Activated CD8-positive, alpha-beta memory T cell treated with anti-CD3 and anti-CD28 coated beads, Interleukin-2, amount 10 ng/mL, durations not matched to agents 7 days and 5 days (primary cell): Measurements from ENCODE around the gene OTOG. TPM values are rescaled to one million over a fixed set of nuclear protein-coding genes. Genes with fewer than 3 reads are reported as not detected.

Experiments used
- ATAC-seq: fragments of 150-1000 bp; cut with Tn5 transposase; one replicate; pipeline ENCODE4 v1.10.0; 2021; ENCODE audit warnings: moderate library complexity
- CTCF ChIA-PET: fragments of 350-600 bp; sonication (Branson Sonifier 250); formaldehyde crosslinking; loops from one replicate; lab custom pipeline; 2021; ENCODE audit warnings: antibody characterized with exemption; lab: Charles Lee
- DNase-seq: peaks from one replicate; pipeline ENCODE4 v3.0.0-alpha.2; 2020
- H3K27ac Mint-ChIP-seq: one replicate; pipeline ENCODE4 v1.8.0; 2021; ENCODE audit warnings: mild to moderate bottlenecking, mixed read lengths
- H3K27me3 Mint-ChIP-seq: one replicate; pipeline ENCODE4 v1.8.0; 2021; ENCODE audit warnings: mixed read lengths
- H3K36me3 Mint-ChIP-seq: one replicate; pipeline ENCODE4 v1.8.0; 2021; ENCODE audit warnings: mild to moderate bottlenecking, mixed read lengths
- H3K4me1 Mint-ChIP-seq: one replicate; pipeline ENCODE4 v1.8.0; 2021; ENCODE audit warnings: mixed read lengths
- H3K4me3 Mint-ChIP-seq: one replicate; pipeline ENCODE4 v1.8.0; 2021; ENCODE audit warnings: mild to moderate bottlenecking, moderate library complexity, mixed read lengths
- H3K9me3 Mint-ChIP-seq: one replicate; pipeline ENCODE4 v1.8.0; 2022; ENCODE audit warnings: low read depth, mixed read lengths
- total RNA-seq, 2 experiments: library from RNA; stranded (reverse); gene quantifications; one replicate each; pipeline ENCODE4 v1.2.3, GENCODE V29; 2021

OTOG gene
- total RNA-seq, 2 experiments from 2014 or later, result not detected

- DNase-seq (peak; percentile 15), ATAC-seq (no peak)
- Mint-ChIP-seq H3K4me1 (no peaks in the 10 kb centered on the region), H3K36me3 (no peaks in the 10 kb centered on the region), H3K27me3 (peaks cover 8% of the 10 kb centered on the region), H3K27ac (no peak overlapping the region), H3K9me3 (no peaks in the 10 kb centered on the region), H3K4me3 (no peak overlapping the region)
- CTCF ChIA-PET, result no interaction called here
Observed at GRCh38 chr11:17595526-17596309, 48.7 kb downstream of the OTOG start.

- Mint-ChIP-seq H3K27ac (no peak overlapping the region), H3K4me3 (no peak overlapping the region), H3K27me3 (peaks cover 8% of the 10 kb centered on the region), H3K9me3 (no peaks in the 10 kb centered on the region), H3K36me3 (no peaks in the 10 kb centered on the region), H3K4me1 (peaks cover 3% of the 10 kb centered on the region)
- CTCF ChIA-PET, result no interaction called here
- DNase-seq (peak; percentile 36), ATAC-seq (no peak)
Observed at GRCh38 chr11:17596310-17596669, 49.2 kb downstream of the OTOG start.

GRCh38 chr11:17596711-17597110 lies 49.7 kb downstream of the OTOG start:
- H3K36me3 Mint-ChIP-seq, result no peaks in the 10 kb centered on the region
- H3K27me3 Mint-ChIP-seq, result peaks cover 7% of the 10 kb centered on the region
- DNase-seq (peak; percentile 31), ATAC-seq (no peak)
- H3K27ac Mint-ChIP-seq, result no peak overlapping the region
- no peak overlapping the region for H3K4me3 Mint-ChIP-seq
- H3K9me3 Mint-ChIP-seq, result no peaks in the 10 kb centered on the region
- H3K4me1 Mint-ChIP-seq, result peaks cover 3% of the 10 kb centered on the region
- CTCF ChIA-PET, result no interaction called here

GRCh38 chr11:17597770-17598169 lies 50.7 kb downstream of the OTOG start:
- CTCF ChIA-PET, result interaction anchor here (1.2 kb wide), 1 partner anchor 268 kb away, joined by 3 read pairs; no protein-coding TSS in a partner anchor
- DNase-seq (peak; percentile 28), ATAC-seq (no peak)
- Mint-ChIP-seq H3K36me3 (no peaks in the 10 kb centered on the region), H3K27ac (no peak overlapping the region), H3K27me3 (peaks cover 4% of the 10 kb centered on the region), H3K4me3 (no peak overlapping the region), H3K9me3 (no peaks in the 10 kb centered on the region), H3K4me1 (peaks cover 3% of the 10 kb centered on the region)

- CTCF ChIA-PET, result interaction anchor here (0.9 to 1.8 kb wide), 9 partner anchors 8 to 507 kb away, joined by 3 to 15 read pairs (median 3); partner anchors contain the start of genes OTOG and SAAL1
- peak; percentile 86 for ATAC-seq
- Mint-ChIP-seq H3K27me3 (peaks cover 4% of the 10 kb centered on the region), H3K27ac (no peak overlapping the region), H3K4me3 (no peak overlapping the region), H3K9me3 (no peaks in the 10 kb centered on the region), H3K36me3 (no peaks in the 10 kb centered on the region), H3K4me1 (peaks cover 3% of the 10 kb centered on the region)
- peak; percentile 79 for DNase-seq
Observed at GRCh38 chr11:17598700-17599459, 51.8 kb downstream of the OTOG start.

GRCh38 chr11:17599460-17599925 lies 52.4 kb downstream of the OTOG start:
- peaks cover 3% of the 10 kb centered on the region for H3K4me1 Mint-ChIP-seq
- H3K36me3 Mint-ChIP-seq, result no peaks in the 10 kb centered on the region
- H3K4me3 Mint-ChIP-seq, result no peak overlapping the region
- CTCF ChIA-PET, result interaction anchor here (0.9 to 1.8 kb wide), 6 partner anchors 9 to 379 kb away, joined by 3 to 15 read pairs (median 4); partner anchors contain the start of gene OTOG
- H3K27me3 Mint-ChIP-seq, result peaks cover 4% of the 10 kb centered on the region
- H3K27ac Mint-ChIP-seq, result no peak overlapping the region
- DNase-seq, result peak; percentile 15
- no peaks in the 10 kb centered on the region for H3K9me3 Mint-ChIP-seq
- ATAC-seq, result no peak

GRCh38 chr11:17600316-17601255 lies 53.5 kb downstream of the OTOG start:
- peaks cover 4% of the 10 kb centered on the region for H3K27me3 Mint-ChIP-seq
- ATAC-seq (no peak), DNase-seq (peak; percentile 31)
- H3K4me3 Mint-ChIP-seq, result no peak overlapping the region
- peaks cover 3% of the 10 kb centered on the region for H3K4me1 Mint-ChIP-seq
- CTCF ChIA-PET, result interaction anchor here (1.5 kb wide), 1 partner anchor 130 kb away, joined by 4 read pairs; no protein-coding TSS in a partner anchor
- no peak overlapping the region for H3K27ac Mint-ChIP-seq
- no peaks in the 10 kb centered on the region for H3K9me3 Mint-ChIP-seq
- no peaks in the 10 kb centered on the region for H3K36me3 Mint-ChIP-seq

GRCh38 chr11:17601256-17601671 lies 54.2 kb downstream of the OTOG start:
- peaks cover 4% of the 10 kb centered on the region for H3K27me3 Mint-ChIP-seq
- DNase-seq, result no peak
- no peak overlapping the region for H3K4me3 Mint-ChIP-seq
- H3K27ac Mint-ChIP-seq, result no peak overlapping the region
- ATAC-seq, result no peak
- H3K9me3 Mint-ChIP-seq, result no peaks in the 10 kb centered on the region
- no peaks in the 10 kb centered on the region for H3K36me3 Mint-ChIP-seq
- peaks cover 3% of the 10 kb centered on the region for H3K4me1 Mint-ChIP-seq
- CTCF ChIA-PET, result interaction anchor here (0.6 to 1.5 kb wide), 2 partner anchors 130 to 166 kb away, joined by 3 to 4 read pairs; no protein-coding TSS in a partner anchor

- ATAC-seq, result no peak
- Mint-ChIP-seq H3K9me3 (no peaks in the 10 kb centered on the region), H3K4me3 (no peak overlapping the region), H3K27me3 (peaks cover 4% of the 10 kb centered on the region), H3K4me1 (peaks cover 3% of the 10 kb centered on the region), H3K36me3 (no peaks in the 10 kb centered on the region), H3K27ac (no peak overlapping the region)
- CTCF ChIA-PET, result interaction anchor here (0.6 to 1.5 kb wide), 2 partner anchors 129 to 166 kb away, joined by 3 to 4 read pairs; no protein-coding TSS in a partner anchor
- peak; percentile 31 for DNase-seq
Observed at GRCh38 chr11:17601676-17602075, 54.6 kb downstream of the OTOG start.

GRCh38 chr11:17602105-17603001 lies 55.3 kb downstream of the OTOG start:
- Mint-ChIP-seq H3K27me3 (peaks cover 4% of the 10 kb centered on the region), H3K9me3 (no peaks in the 10 kb centered on the region), H3K36me3 (no peaks in the 10 kb centered on the region), H3K4me3 (no peak overlapping the region), H3K27ac (no peak overlapping the region), H3K4me1 (peaks cover 3% of the 10 kb centered on the region)
- DNase-seq (no peak), ATAC-seq (no peak)
- CTCF ChIA-PET, result interaction anchor here (1.5 kb wide), 1 partner anchor 129 kb away, joined by 4 read pairs; no protein-coding TSS in a partner anchor

GRCh38 chr11:17603056-17603825 lies 56.2 kb downstream of the OTOG start:
- Mint-ChIP-seq H3K4me1 (peaks cover 3% of the 10 kb centered on the region), H3K36me3 (no peaks in the 10 kb centered on the region), H3K9me3 (no peaks in the 10 kb centered on the region), H3K4me3 (no peak overlapping the region), H3K27ac (no peak overlapping the region), H3K27me3 (peaks cover 4% of the 10 kb centered on the region)
- CTCF ChIA-PET, result no interaction called here
- peak; percentile 38 for DNase-seq
- no peak for ATAC-seq
